H9 (cell line): ENCODE results near the gene TRIO. TPM values are rescaled to one million over a fixed set of nuclear protein-coding genes. Genes with fewer than 3 reads are reported as not detected.

Experiments
- DNase-seq: peaks from one replicate; pipeline ENCODE4 v3.0.0-alpha.2; 2017
- H2AFZ ChIP-seq: one replicate; pipeline ENCODE4 v1.6.1; 2013; ENCODE audit warnings: mild to moderate bottlenecking, low read length, control low read depth, moderate library complexity
- H2AK5ac ChIP-seq: 2 replicates; pipeline ENCODE4 v1.6.1; 2013; ENCODE audit warnings: low read length, control low read depth, mixed read lengths; ENCODE audit not compliant: insufficient read length
- H2BK120ac ChIP-seq: one replicate; pipeline ENCODE4 v1.6.1; 2013; ENCODE audit warnings: low read depth, mild to moderate bottlenecking, low read length, control low read depth, inconsistent platforms; ENCODE audit not compliant: poor library complexity, severe bottlenecking
- H2BK12ac ChIP-seq: 2 replicates; pipeline ENCODE4 v1.6.1; 2013; ENCODE audit warnings: low read length, control low read depth, mixed read lengths, low read depth; ENCODE audit not compliant: insufficient read length
- H2BK15ac ChIP-seq: 2 replicates; pipeline ENCODE4 v1.6.1; 2013; ENCODE audit warnings: low read depth, low read length, control low read depth
- H2BK20ac ChIP-seq: one replicate; pipeline ENCODE4 v1.6.1; 2013; ENCODE audit warnings: low read depth, mild to moderate bottlenecking, low read length, control low read depth, inconsistent platforms; ENCODE audit not compliant: poor library complexity, severe bottlenecking
- H2BK5ac ChIP-seq: 2 replicates; pipeline ENCODE4 v1.6.1; 2013; ENCODE audit warnings: low read length, control low read depth, mixed read lengths; ENCODE audit not compliant: insufficient read length
- H3K14ac ChIP-seq: 2 replicates; pipeline ENCODE4 v1.6.1; 2013; ENCODE audit warnings: low read length, control low read depth; ENCODE audit not compliant: insufficient read depth
- H3K18ac ChIP-seq: 2 replicates; pipeline ENCODE4 v1.6.1; 2013; ENCODE audit warnings: low read depth, mild to moderate bottlenecking, mixed read lengths, low read length, control low read depth; ENCODE audit not compliant: insufficient read length
- H3K23ac ChIP-seq: 2 replicates; pipeline ENCODE4 v1.6.1; 2013; ENCODE audit warnings: low read length, control low read depth, mixed read lengths, low read depth; ENCODE audit not compliant: insufficient read length
- H3K23me2 ChIP-seq: 2 replicates; pipeline ENCODE4 v1.6.1; 2013; ENCODE audit warnings: low read depth, mild to moderate bottlenecking, mixed read lengths, low read length, control low read depth; ENCODE audit not compliant: insufficient read length, poor library complexity, severe bottlenecking
- H3K27ac ChIP-seq: 2 replicates; pipeline ENCODE4 v1.5.1; 2013; ENCODE audit warnings: low read length, control low read depth, mixed read lengths, low read depth; ENCODE audit not compliant: insufficient read length
- H3K27me3 ChIP-seq: 2 replicates; pipeline ENCODE4 v1.6.1; 2013; ENCODE audit warnings: low read length, control low read depth, inconsistent platforms; ENCODE audit not compliant: insufficient read depth
- H3K4ac ChIP-seq: 2 replicates; pipeline ENCODE4 v1.6.1; 2013; ENCODE audit warnings: low read depth, mild to moderate bottlenecking, control low read depth, inconsistent platforms, low read length, moderate library complexity
- H3K4me1 ChIP-seq: 2 replicates; pipeline ENCODE4 v1.6.1; 2013; ENCODE audit warnings: low read length, control low read depth, inconsistent platforms; ENCODE audit not compliant: insufficient read depth
- H3K4me2 ChIP-seq: 2 replicates; pipeline ENCODE4 v1.6.1; 2013; ENCODE audit warnings: low read length, control low read depth, mixed read lengths; ENCODE audit not compliant: insufficient read length, insufficient read depth
- H3K56ac ChIP-seq: 2 replicates; pipeline ENCODE4 v1.6.1; 2013; ENCODE audit warnings: low read depth, mild to moderate bottlenecking, mixed read lengths, low read length, control low read depth; ENCODE audit not compliant: insufficient read length
- H3K79me1 ChIP-seq: 2 replicates; pipeline ENCODE4 v1.6.1; 2013; ENCODE audit warnings: low read depth, mild to moderate bottlenecking, moderate library complexity, low read length, control low read depth, inconsistent platforms; ENCODE audit not compliant: insufficient read depth, poor library complexity, severe bottlenecking
- H3K79me2 ChIP-seq: 2 replicates; pipeline ENCODE4 v1.6.1; 2013; ENCODE audit warnings: low read length, control low read depth, inconsistent platforms; ENCODE audit not compliant: insufficient read depth
- H3K9ac ChIP-seq: 2 replicates; pipeline ENCODE4 v1.6.1; 2013; ENCODE audit warnings: low read length, control low read depth, mixed read lengths; ENCODE audit not compliant: insufficient read length; ENCODE audit errors: extremely low read depth
- H3K9me3 ChIP-seq: one replicate; pipeline ENCODE4 v1.6.1; 2013; ENCODE audit warnings: low read depth, low read length, inconsistent platforms; ENCODE audit not compliant: control insufficient read depth
- H3T11ph ChIP-seq: one replicate; pipeline ENCODE4 v1.6.1; 2013; ENCODE audit warnings: mild to moderate bottlenecking, low read length, control low read depth, inconsistent platforms
- H4K20me1 ChIP-seq: one replicate; pipeline ENCODE4 v1.6.1; 2013; ENCODE audit not compliant: control insufficient read depth, insufficient read length, insufficient read depth
- H4K5ac ChIP-seq: 2 replicates; pipeline ENCODE4 v1.6.1; 2013; ENCODE audit warnings: low read depth, mild to moderate bottlenecking, mixed read lengths, low read length, control low read depth; ENCODE audit not compliant: insufficient read length
- H4K8ac ChIP-seq: replicated peaks from 2 replicates; pipeline ENCODE4 v1.6.1; 2013; ENCODE audit warnings: low read length, control low read depth, mixed read lengths, low read depth; ENCODE audit not compliant: insufficient read length
- H4K91ac ChIP-seq: 2 replicates; pipeline ENCODE4 v1.6.1; 2013; ENCODE audit warnings: low read depth, mild to moderate bottlenecking, moderate library complexity, mixed read lengths, low read length, control low read depth; ENCODE audit not compliant: insufficient read length
- H3K27ac Mint-ChIP-seq, 3 experiments: 2 replicates in 2 of 3; 3 replicates in 1 of 3; pipeline ENCODE4 v1.8.0; 2020 to 2021; ENCODE audit warnings: mixed read lengths in 3 of 3, mild to moderate bottlenecking in 1 of 3, moderate library complexity in 1 of 3
- H3K27me3 Mint-ChIP-seq: 2 replicates; pipeline ENCODE4 v1.8.0; 2021; ENCODE audit warnings: low read depth, mild to moderate bottlenecking, moderate library complexity, mixed read lengths
- H3K36me3 Mint-ChIP-seq, 3 experiments: 2 replicates in 2 of 3; 3 replicates in 1 of 3; pipeline ENCODE4 v1.8.0; 2020 to 2021; ENCODE audit warnings: low read depth in 3 of 3, mixed read lengths in 3 of 3; ENCODE audit not compliant: insufficient read depth in 1 of 3
- H3K4me1 Mint-ChIP-seq, 2 experiments: 2 replicates each; pipeline ENCODE4 v1.8.0; 2020; ENCODE audit warnings: mixed read lengths in 2 of 2
- H3K4me3 Mint-ChIP-seq, 2 experiments: 2 replicates in 1 of 2; 3 replicates in 1 of 2; pipeline ENCODE4 v1.8.0; 2020 to 2021; ENCODE audit warnings: mild to moderate bottlenecking in 2 of 2, mixed read lengths in 2 of 2, moderate library complexity in 1 of 2
- H3K9me3 Mint-ChIP-seq, 2 experiments: 2 replicates in 1 of 2; 3 replicates in 1 of 2; pipeline ENCODE4 v1.8.0; 2020; ENCODE audit warnings: mild to moderate bottlenecking in 2 of 2, mixed read lengths in 2 of 2, moderate library complexity in 1 of 2
- WGBS: extraction: QIAGEN DNeasy Blood & Tissue Kit; methylation state at CpG from one replicate; pipeline ENCODE4 v1.1.7; 2013; ENCODE audit warnings: missing lambda C conversion rate, low lambda C conversion rate, mixed read lengths; ENCODE audit not compliant: insufficient read length; ENCODE audit errors: extremely low coverage; 5-methylcytosine and 5-hydroxymethylcytosine counted together
- total RNA-seq: library from RNA; stranded (reverse); gene quantifications from 2 replicates; pipeline ENCODE4 v1.2.1, GENCODE V29; 2021
- TF ChIP-seq, protein P1 (sequence below): fragments of 200-600 bp; sonication (generic); conservative IDR thresholded peaks from 3 replicates; pipeline ENCODE4 v1.8.0; 2021; ENCODE audit warnings: antibody characterized with exemption, mild to moderate bottlenecking

Gene TRIO
- total RNA-seq, 1 experiment from 2014 or later = 87.8 TPM

DNA sequence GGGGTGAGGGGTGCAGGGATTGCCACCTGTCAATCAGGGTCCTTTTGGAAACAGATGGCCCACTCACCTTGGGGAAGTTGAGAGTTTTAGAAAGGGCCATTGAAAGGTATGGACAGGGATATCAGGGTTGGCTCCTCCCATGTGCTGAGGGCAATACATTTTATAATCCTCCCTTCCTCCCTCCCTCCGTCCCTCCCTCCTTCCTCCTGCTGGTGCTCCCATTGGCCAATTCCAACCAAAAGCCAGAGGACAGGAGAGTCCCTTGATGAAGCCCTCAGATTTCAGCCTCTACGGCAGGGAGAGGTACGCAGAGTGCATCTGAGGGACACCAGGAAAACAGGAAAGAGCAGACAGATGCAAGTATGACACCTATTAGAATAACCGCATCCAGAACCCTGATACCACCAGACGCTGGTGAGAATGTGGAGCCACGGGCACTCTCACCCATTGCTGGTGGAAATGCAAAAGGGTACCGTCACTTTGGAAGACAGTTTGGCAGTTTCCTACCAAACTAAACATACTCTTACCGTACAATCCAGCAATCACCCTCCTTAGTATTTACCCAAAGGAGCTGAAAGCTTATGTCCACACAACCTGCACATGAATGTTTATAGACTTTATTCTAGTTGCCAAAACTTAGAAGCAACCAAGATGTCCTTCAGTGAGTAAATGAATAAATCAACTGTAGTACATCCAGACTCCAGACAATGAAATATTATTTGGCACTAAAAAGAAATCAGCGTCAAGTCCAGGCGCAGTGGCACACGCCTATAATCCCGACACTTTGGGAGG lies 380.3 kb downstream of the TRIO start:
- no peak overlapping the region for H3K9ac ChIP-seq
- no peak overlapping the region for H3T11ph ChIP-seq
- H3K4me3 Mint-ChIP-seq = no peak overlapping the region
- no peak overlapping the region for H2AFZ ChIP-seq
- H3K56ac ChIP-seq = no peak overlapping the region
- H3K36me3 Mint-ChIP-seq = no peaks in the 10 kb centered on the region
- H2BK120ac ChIP-seq = no peak overlapping the region
- TF ChIP-seq, protein P1, sequence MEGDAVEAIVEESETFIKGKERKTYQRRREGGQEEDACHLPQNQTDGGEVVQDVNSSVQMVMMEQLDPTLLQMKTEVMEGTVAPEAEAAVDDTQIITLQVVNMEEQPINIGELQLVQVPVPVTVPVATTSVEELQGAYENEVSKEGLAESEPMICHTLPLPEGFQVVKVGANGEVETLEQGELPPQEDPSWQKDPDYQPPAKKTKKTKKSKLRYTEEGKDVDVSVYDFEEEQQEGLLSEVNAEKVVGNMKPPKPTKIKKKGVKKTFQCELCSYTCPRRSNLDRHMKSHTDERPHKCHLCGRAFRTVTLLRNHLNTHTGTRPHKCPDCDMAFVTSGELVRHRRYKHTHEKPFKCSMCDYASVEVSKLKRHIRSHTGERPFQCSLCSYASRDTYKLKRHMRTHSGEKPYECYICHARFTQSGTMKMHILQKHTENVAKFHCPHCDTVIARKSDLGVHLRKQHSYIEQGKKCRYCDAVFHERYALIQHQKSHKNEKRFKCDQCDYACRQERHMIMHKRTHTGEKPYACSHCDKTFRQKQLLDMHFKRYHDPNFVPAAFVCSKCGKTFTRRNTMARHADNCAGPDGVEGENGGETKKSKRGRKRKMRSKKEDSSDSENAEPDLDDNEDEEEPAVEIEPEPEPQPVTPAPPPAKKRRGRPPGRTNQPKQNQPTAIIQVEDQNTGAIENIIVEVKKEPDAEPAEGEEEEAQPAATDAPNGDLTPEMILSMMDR = no peak
- peaks cover 2 to 3% of the 10 kb centered on the region in 2 experiments; a peak in 2 of 5 replicates for H3K9me3 Mint-ChIP-seq
- no peaks in the 10 kb centered on the region for H3K79me2 ChIP-seq
- H3K23me2 ChIP-seq = no peaks in the 10 kb centered on the region
- no peak overlapping the region; the same call in 1 of the 2 replicates for H2BK15ac ChIP-seq
- H2AK5ac ChIP-seq = no peak overlapping the region
- H3K4me2 ChIP-seq = no peak overlapping the region
- no CpG with 5 or more reads among the region's 12 CpGs for WGBS
- H3K9me3 ChIP-seq = no peaks in the 10 kb centered on the region
- H3K27me3 Mint-ChIP-seq = no peaks in the 10 kb centered on the region; the same call in 1 of the 2 replicates
- no peak overlapping the region for H4K8ac ChIP-seq
- H3K27ac Mint-ChIP-seq = no peak overlapping the region
- no peaks in the 10 kb centered on the region for H3K27me3 ChIP-seq
- no peak overlapping the region for H4K5ac ChIP-seq
- no peak overlapping the region for H2BK5ac ChIP-seq
- no peak overlapping the region for H3K27ac ChIP-seq
- H2BK12ac ChIP-seq = no peak overlapping the region
- H3K4me1 ChIP-seq = no peaks in the 10 kb centered on the region
- H3K4me1 Mint-ChIP-seq = no peaks in the 10 kb centered on the region
- H3K79me1 ChIP-seq = no peaks in the 10 kb centered on the region
- H3K23ac ChIP-seq = no peak overlapping the region
- H4K91ac ChIP-seq = no peak overlapping the region
- no peak overlapping the region for H3K4ac ChIP-seq
- H3K14ac ChIP-seq = no peak overlapping the region
- no peak overlapping the region for H3K18ac ChIP-seq
- H4K20me1 ChIP-seq = no peaks in the 10 kb centered on the region
- DNase-seq = no peak
- no peak overlapping the region for H2BK20ac ChIP-seq
